DMS 273 (cell line): ENCODE results near the gene NLGN1.

Experiments used
- DNase-seq: peaks from one replicate; lab custom pipeline; 2025; ENCODE audit not compliant: unreplicated experiment; lab: John Stamatoyannopoulos, UW

Gene NLGN1

DNA sequence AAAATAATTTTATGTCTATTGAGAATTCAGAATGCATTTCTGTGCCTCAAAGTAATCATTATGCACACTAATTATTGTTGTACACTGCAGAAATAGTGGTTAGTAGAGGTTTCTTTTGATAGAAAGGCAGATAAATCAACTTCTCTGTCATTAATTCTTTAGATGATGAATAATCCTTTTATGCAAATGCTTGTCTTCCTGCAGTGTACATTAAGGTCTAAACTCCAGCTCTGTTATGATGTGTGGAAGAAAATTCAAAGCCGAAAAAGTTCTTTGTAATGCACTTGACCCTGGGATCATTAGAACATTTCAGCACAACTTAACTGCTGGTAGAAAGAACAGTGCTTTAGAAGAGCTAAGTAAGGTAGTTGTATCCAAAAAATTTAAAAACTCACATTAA is 353.0 kb downstream of the NLGN1 start:
- no peak for DNase-seq

DNA sequence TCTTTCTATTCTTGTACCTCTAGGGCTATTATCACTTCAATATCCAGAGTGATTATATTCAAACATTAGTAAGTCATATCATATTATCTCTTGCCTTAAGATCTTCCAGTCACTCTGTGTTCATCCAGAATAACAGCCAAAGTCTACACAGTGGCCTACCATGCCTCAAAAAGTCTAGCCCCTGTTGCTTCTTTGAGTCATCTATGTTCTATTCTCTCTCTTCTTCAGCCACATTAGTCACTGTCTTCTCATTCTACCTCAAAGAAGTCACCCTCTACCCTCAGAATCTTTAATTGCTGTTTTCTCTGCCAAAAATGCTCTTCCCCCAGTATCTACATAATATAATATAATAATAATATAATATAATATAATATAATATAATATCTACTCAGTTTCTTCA is 356.0 kb downstream of the NLGN1 start:
- no peak for DNase-seq

DNA sequence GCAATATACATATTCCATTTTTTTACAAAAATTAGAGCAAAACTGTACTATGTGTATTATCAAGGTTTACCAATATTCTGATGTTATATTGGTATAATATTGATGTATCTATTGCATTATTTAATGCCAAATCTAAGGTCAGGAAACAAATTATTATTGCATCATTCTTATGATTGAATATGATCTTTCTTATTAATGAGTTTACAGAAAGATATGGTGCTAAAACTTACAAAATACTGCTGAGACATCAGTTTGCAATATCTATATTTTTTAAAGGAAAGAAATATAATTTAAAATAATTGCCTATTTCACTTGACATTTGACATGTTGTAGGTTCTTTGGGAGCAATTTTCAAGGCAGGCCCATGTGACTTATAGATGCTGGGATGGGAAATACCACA is 357.6 kb downstream of the NLGN1 start:
- DNase-seq = no peak

DNA sequence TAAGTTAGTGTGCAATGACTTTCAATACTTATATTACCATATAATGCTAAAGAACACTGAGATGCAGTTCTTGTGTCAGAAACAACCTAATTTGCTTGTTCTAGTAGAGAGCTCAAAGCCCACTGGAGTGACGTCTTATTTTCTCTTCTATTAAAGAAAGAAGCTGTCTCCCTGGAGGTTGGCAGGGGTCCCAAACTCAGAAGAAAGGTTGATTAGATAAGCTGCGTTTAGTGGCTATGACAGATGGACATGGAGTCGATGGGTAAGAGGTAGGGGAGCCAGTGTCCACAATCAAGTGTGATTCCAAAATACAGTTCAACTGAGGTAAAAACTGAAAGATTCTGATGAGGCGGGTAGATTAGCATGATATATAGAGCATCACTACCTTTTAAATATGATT is 363.6 kb downstream of the NLGN1 start:
- peak; percentile 92 for DNase-seq

DNA sequence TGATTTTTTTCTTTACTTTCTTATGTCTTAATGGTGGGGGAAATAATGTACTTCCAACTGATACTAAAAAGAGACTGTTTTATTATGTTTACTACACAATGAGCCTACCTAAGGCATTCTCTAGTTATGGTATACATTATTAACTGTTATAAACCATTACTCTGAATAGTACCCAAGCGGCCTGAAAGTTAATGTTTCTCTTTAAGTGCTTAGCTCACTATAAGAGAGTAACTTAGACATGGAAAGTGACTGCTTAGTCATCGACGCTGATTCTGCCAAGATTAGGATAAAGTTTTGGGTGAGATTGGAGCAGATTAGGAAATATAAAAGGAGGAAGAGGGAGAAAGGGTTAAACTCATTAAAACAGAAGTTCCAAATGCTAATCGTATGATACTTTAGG is 365.0 kb downstream of the NLGN1 start:
- DNase-seq = peak; percentile 29

DNA sequence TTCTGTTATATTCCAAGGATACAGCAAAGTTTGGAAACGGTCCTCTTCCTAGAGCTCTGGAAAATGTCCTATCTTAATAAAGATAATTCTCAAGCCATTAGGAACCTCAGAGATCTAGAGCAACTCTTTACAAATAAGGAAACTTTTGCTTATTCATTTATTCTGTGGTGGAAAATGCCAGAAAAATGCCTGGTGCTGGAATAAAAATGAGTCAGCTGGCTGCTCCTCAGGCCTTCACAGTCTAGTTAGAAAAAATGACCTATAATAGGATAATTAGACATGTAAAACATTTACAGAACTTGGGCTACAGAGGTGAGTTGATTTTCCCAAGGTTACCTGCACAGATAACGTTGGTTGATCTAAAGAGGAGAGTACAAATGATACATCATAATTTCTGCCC is 372.5 kb downstream of the NLGN1 start:
- DNase-seq = no peak

DNA sequence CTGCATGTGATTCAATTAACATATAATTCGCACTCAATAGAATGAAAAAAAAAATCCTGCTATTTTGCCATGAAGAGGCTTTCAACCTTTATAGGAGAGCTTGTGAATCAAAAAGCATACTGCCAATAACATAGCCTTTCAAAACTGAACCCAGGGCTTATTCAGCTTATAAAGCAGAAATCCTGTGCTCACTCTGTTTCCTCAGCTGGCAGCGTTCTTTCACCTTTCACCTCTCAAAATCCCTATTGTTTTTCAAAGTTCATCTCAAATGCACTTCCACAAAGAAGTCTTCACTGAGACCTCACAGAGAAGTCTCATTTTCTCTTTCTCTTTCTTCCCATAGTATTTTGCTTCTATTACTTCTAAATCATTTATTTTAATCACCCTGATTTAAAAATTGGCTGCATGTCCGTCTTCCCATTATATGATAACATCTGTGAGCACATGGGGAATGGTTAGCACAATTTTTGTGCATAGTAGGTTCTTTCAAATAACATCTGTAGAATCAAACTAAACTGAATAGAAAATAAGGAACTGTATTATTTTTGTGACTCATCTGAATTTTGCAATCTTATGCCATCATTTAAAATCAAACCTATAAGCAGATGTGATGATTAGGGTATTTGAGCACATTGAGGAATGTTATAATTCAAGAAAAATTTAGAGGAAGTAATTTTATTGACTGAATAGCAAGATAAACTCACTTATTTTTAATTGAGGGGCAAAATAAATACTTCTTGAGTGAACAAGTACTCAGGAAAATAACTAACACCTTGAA is 373.4 kb downstream of the NLGN1 start:
- no peak for DNase-seq

DNA sequence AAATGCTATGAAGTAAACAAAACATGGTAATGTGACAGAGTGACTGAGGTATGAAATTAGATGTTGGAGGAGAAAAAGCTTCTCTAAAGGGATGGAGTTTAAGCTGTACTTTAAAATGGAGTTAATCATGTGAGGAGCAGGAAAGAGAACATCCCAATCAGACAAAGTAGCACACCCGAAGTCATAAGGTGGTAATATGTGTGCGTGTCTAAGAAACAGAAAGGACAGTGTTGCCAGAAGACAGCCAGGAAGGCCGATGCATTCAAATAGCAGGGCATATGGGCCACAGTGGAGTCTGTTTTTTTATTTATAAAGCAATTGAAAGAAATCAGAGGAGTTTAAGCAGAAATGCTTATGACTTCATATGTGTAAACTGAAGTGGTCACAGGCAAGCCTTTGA is 376.3 kb downstream of the NLGN1 start:
- DNase-seq = peak; percentile 5

DNA sequence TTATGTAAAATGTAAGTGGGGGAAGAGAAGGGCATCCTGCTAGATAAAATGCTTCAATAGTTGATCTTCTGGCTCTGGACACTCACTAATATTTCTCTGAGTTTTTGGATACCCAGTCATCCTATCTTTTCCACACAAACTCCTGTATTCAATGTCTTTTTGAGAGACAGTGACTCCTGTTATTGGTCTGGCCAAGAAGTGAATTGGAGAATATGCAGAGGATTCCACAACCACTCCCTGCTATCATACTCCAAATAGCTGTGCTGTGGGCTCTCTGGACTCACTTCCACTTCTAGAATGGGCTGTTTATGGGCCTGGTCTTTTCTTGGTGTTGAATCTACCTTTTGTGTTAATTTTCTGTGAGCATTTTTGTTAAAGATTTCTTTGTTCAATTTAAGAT is 376.8 kb downstream of the NLGN1 start:
- DNase-seq = no peak

DNA sequence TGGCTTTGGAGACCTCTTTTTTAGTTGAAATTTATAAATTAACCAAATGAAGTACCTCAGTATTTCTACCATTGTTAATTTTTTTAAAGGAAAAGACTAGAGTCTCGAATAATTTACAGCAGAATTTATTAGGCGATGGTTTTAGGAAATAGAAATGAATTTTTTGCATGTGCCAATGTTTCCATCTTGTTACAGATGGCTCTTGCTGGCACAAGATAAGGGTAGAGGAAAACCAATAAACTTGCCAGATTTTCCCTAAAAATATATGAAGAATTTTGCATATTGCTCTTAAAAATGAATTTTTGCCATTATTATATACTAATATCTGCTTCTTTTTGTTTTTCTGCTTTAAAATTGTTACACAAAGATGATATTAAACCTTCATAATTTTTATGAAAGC is 380.7 kb downstream of the NLGN1 start:
- no peak for DNase-seq

DNA sequence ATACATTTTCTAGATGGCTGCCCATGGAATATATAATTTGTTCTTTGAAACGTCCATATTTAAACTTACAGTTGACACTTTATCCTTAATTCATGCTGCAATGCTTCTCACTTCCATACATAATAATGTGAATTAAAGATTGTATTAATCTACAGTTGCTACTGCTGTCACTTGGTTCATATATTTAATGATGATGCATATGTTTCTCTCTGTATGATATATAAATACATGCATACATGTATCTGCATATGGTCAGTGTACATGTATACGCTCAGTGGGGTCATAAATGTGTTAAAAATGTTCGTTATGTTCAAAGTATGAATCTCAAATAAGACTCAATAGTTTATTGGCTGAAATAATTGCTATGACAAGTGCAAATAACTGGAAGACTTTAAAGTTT is 382.5 kb downstream of the NLGN1 start:
- no peak for DNase-seq

DNA sequence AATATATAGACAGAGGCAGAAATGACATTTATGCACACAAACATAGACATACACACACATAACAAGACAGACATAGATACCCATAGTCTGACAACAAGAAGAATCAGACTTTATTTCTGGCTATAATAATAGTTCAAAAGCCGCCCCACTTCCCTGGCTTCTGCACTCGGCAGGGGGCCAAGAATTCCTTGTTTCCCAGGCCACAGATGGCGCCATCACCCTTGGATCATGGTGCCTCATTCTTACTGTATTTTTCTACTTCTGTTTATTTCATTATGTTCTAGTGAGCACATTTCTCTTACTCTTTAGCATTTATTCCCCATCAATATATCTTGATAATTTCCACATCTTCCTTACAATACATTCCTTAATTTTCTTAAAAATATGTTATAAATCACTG is 387.5 kb downstream of the NLGN1 start:
- DNase-seq = peak; percentile 73

DNA sequence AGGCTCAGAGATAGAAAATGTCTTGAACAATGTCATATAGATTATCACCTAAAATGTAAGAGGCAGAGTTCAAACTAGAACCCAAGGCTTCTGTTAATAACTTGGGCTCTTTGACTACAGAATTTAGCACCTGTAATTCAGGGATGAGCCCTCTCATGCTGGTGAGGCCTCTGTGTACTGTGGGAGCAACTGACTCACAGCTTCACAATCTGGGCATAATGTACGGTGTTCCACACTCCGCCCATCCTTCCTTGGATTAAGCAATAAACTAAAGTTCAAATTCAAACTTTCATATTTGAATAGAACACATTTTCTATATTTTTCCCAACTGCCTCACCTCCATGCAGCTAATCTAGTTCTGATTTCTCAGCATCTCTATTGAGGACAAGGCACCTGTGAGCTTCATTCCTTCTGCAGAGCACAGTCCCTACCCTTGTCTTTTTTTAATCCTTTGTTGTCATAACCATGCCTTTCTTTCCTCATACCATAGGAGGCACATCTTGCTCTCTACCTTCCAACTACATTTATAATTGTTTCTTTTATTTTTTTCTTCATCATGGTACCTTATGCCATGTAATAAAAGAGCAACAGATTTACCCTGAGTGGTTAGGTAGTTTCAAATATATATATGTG is 392.1 kb downstream of the NLGN1 start:
- no peak for DNase-seq

DNA sequence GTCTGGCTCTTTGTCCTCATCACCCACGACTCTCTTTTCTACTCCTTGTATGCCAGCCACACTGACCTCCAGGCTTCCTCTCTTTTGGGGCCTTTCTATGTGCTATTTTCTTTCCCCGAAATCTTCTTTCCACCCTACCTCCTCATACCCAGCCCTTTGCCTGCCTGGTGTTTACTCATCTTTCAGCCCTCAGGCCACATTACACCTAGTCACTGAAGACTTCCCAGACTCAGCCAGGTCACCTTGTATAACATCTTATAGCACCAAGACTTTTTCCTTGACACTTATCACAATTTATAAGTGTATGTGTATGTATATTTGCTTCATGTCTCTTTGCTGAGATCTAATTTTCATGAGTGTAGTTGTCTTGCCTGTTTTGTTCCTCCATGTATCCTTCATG is 396.4 kb downstream of the NLGN1 start:
- no peak for DNase-seq

DNA sequence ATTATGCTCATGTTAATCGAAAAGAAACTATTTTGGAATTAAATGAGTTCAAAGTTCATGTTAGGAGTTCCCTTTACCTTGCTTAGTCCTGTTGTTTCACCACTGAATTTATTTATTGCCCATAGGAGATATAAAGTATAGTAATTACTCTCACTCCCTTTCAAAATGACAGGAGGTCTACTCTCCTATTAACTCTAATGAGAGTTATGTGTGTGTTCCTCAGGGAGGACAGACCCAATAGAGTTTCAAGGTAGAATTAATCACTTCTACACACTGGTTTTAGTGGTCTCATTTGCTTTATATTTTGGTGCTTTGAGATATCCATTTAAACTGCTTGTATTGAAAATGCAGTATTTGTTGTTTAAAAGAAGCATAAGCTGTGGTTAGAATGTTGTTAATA is 398.9 kb downstream of the NLGN1 start:
- DNase-seq = no peak

DNA sequence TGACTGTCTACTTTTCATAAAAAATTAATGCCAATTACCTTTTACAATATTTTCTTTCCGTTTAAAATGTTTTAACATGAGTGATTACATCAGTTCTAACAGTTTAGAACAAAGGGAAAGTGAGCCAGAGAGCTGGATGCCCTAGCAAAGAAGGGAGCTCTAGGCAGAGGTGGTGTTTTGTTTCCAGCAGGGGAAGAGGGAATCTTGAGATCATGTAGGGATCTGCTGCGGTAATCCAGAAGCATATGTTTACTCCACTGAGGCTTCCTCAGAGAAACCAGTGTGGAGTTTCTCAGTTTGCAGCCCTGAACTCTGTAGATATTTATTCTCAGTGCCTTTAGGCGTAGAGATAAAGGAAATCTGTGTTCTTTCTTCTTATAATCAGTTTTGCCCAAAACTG is 399.3 kb downstream of the NLGN1 start:
- no peak for DNase-seq

DNA sequence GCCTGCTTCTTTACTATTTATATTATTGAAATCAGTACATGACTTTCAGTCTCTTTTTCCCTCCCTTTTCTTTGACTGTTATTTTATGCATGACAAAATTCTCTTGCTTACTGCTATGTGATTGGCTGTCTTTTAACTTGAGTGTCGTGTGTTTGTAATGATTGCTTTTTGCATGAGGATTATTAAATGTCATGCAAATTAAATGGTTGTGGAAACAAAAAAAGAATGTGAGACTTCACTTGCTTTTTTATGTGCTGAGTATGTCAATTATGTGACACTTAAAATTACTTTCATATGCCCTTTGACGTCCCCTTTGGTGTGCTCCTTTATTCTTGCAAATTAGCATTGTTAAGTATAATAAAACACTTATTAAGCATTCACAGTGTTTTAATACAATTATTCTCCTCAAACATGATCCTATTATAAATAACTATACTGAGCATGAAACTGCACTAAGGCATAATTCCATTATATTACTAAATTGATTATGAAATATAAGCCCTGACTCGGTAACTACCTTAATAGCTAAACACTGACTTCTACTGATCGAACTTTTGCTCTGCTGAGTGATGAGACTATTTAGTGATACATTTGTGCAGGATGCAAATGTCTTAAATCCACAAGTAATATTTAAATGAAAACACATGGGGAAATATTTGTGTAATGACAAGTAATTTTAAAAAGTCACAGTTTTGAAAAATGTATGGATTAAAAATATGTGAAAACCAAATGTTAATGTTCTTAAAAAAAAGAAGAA is 401.7 kb downstream of the NLGN1 start:
- no peak for DNase-seq

DNA sequence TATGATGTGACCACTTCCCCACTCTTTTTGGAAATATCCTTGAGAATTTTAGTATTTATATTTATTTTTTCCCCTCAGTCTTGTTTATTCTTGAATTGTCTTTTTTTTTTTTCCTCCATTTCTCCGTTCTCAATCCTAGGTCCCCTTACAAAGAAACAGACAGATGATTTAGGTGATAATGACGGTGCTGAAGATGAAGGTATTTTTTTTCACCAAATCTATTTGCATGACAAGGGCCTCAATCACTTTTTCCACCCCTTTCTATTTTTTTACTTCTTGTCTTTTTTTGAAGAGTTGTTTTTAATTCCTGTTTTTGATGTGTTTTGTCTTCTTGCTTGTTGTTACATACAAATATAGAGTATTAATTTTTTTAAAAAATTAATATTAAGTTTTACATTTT is 402.6 kb downstream of the NLGN1 start:
- no peak for DNase-seq

DNA sequence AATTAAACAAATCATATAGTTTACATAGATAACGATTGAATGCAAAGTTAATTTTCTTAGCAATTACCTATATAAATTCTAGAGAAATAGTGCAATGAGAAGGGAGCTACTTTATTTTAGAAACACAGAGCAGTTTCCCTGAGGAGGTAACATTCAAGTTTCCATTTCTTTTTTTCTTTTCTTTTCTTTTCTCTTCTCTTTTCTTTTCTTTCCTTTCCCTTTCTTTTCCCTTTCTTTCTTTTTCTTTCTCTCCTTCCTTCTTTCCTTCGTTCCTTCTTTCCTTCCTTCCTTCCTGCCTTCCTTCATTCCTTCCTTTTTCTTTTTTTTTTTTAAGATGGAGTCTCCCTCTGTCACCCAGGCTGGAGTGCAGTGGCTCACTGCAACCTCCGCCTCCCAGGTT is 417.3 kb downstream of the NLGN1 start:
- no peak for DNase-seq

DNA sequence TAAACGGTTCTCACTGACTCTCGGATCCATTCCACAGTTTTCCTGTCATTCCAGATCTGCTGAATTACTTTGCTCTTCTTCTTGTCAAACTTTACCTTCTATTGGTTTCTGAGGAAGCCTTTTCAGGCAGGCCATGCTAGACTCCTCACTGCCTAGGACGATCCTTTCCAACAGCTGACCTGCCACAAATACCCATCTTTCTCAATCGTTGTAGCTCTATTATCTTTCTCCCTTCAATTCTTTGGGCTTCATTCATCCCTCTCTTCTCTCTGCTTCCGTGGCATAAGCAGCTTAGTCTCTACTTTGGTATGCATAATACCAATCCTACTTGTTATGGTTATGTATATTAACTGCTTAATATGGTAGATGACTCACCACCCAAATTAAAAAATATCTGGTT is 421.8 kb downstream of the NLGN1 start:
- no peak for DNase-seq

DNA sequence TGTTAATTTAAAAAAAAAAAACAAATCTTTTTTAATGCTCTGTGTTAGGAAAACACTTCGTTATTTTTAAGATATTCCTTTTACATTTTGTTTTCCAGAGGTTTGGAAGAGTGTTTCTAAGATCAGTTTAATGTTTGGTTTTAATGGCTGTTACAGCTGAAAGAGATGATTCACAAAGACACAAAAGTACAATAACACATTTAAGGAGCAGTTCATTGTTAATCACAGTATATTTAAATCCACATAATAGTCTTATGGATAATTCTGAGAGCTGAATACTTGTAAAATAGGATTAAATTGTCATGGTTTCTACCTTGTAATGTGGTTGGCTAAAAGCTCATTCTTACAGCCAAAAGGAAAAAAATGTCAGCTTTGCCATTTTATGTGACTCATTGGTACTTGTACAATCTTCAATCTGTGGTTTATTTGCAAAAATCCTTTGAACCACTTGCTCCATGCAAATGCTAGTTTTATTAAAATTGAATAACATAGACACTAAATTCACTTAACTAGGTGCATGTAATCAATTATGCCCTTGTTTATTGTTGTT is 426.4 kb downstream of the NLGN1 start:
- DNase-seq = no peak

DNA sequence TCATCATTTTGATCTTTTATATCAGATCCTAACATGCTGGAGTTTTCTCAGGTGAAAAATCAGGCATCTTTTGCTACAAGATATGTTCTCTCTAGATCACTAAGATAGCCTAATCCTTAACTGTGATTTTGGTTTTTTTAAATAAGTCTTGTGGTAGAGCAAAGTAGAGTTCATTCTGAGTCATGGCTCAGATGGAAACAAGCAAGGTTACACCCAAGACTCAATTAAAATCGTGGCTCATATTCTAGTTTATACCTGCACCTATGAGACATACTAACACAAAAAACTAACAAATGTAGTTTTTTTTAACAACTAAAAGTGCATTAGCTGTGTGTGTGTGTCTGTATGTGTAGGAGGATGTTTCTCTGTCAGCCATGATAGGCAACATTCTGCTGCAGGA is 428.2 kb downstream of the NLGN1 start:
- DNase-seq = no peak
